ENCODE results near the gene HDAC9. TPM values are rescaled to one million over a fixed set of nuclear protein-coding genes. Genes with fewer than 3 reads are reported as not detected.

The HDAC9 gene
- polyA plus RNA-seq, 2 of the 4 experiments (the other 2 are of a cell fraction) = 0.05 to 0.26 TPM

GRCh38 chr7:18703685-18704084, 208.1 kb downstream of the HDAC9 start:
- Histone ChIP-seq H3K27ac (no peak overlapping the region), H3K4me3 (no peak overlapping the region), H3K9me3 (no peaks in the 10 kb centered on the region), H3K4me1 (no peaks in the 10 kb centered on the region), H3K4me2 (no peak overlapping the region)
- ChIA-PET CTCF (no interaction called here), POLR2A (no interaction called here)
- FAIRE-seq (no peak), DNase-seq (ENCODE audit: low read depth in 1 of 2, low spot score in 1 of 2) (no peak), ATAC-seq (no peak)
- TF ChIP-seq GATA3 (IDR thresholded peaks at IDR 0.05; ENCODE audit: borderline replicate concordance) (no peak), KDM1A (IDR thresholded peaks at IDR 0.05; ENCODE audit: low read depth) (no peak), MAX (IDR thresholded peaks at IDR 0.05) (no peak), HOXA7 (CRISPR knock-in tag; IDR thresholded peaks at IDR 0.05) (no peak), ELK1 (IDR thresholded peaks at IDR 0.05; ENCODE audit: low read depth, low read length) (no peak), CTCF (IDR thresholded peaks at IDR 0.05) (no peak), HDAC2 (IDR thresholded peaks at IDR 0.05) (no peak), ZSCAN20 (CRISPR knock-in tag; IDR thresholded peaks at IDR 0.05) (no peak), HOXB13 (CRISPR knock-in tag; IDR thresholded peaks at IDR 0.05; ENCODE audit: low read depth) (no peak), TFCP2L1 (CRISPR knock-in tag; IDR thresholded peaks at IDR 0.05) (no peak), FOSB (CRISPR knock-in tag; IDR thresholded peaks at IDR 0.05) (no peak), FOSL2 (IDR thresholded peaks at IDR 0.05) (no peak), FOSL2 (CRISPR knock-in tag; IDR thresholded peaks at IDR 0.05) (no peak), POLR2A (IDR thresholded peaks at IDR 0.05; ENCODE audit: low read length) (no peak), JUNB (IDR thresholded peaks at IDR 0.05) (no peak), ZC3H11A (IDR thresholded peaks at IDR 0.05) (no peak), SREBF2 (IDR thresholded peaks at IDR 0.05) (no peak)

GRCh38 chr7:18706670-18707069, 211.1 kb downstream of the HDAC9 start:
- no peak overlapping the region for H3K4me3 ChIP-seq
- TF ChIP-seq CBX2 (IDR thresholded peaks at IDR 0.05; ENCODE audit: borderline replicate concordance, low read depth) = no peak
- no peak for TF ChIP-seq REST (IDR thresholded peaks at IDR 0.05)
- no peak for TF ChIP-seq RCOR1 (IDR thresholded peaks at IDR 0.05; ENCODE audit: low read depth, low read length)
- TF ChIP-seq ESRRA (IDR thresholded peaks at IDR 0.05; ENCODE audit: borderline replicate concordance, low read length) = no peak
- TF ChIP-seq ZNF302 (CRISPR knock-in tag; IDR thresholded peaks at IDR 0.05) = no peak
- no peak for TF ChIP-seq SMC3 (IDR thresholded peaks at IDR 0.05)
- no peak for TF ChIP-seq HMGXB4 (CRISPR knock-in tag; IDR thresholded peaks at IDR 0.05; ENCODE audit: borderline replicate concordance)
- no peak for TF ChIP-seq FOXS1 (CRISPR knock-in tag; IDR thresholded peaks at IDR 0.05)
- TF ChIP-seq RNF2 (IDR thresholded peaks at IDR 0.05; ENCODE audit: borderline replicate concordance, low read depth) = no peak
- no peak for TF ChIP-seq CHD2 (IDR thresholded peaks at IDR 0.05; ENCODE audit: low read length, partially characterized antibody)
- TF ChIP-seq USF2 (IDR thresholded peaks at IDR 0.05) = no peak
- H3K27ac ChIP-seq = no peak overlapping the region
- H3K4me1 ChIP-seq = no peaks in the 10 kb centered on the region
- no peak overlapping the region for H3K4me2 ChIP-seq
- ChIA-PET CTCF (no interaction called here), POLR2A (no interaction called here)
- no peak for FAIRE-seq
- WGBS (ENCODE audit: missing lambda C conversion rate) = 12% methylated on average over 3 of the region's 3 CpGs
- no peak for ATAC-seq
- no peak for DNase-seq (ENCODE audit: low read depth in 1 of 2, low spot score in 1 of 2)
- no peaks in the 10 kb centered on the region for H3K9me3 ChIP-seq
